Hepatocyte (in vitro differentiated cells): ENCODE results near the gene VSIG10L. TPM values are rescaled to one million over a fixed set of nuclear protein-coding genes. Genes with fewer than 3 reads are reported as not detected.
A peak's percentile ranks its signal among the peaks of the same experiment; 100 is the strongest.

ENCODE experiments used
- DNase-seq: peaks from one replicate; pipeline ENCODE4 v3.0.0-alpha.2; 2016; ENCODE audit warnings: low spot score
- H2AFZ ChIP-seq: fragments of 200-600 bp; sonication (generic); 2 replicates; pipeline ENCODE4 v1.6.0; 2016; ENCODE audit warnings: antibody characterized with exemption, mild to moderate bottlenecking
- H3K27ac ChIP-seq: fragments of 200-600 bp; sonication (generic); 2 replicates; pipeline ENCODE4 v1.5.1; 2016; ENCODE audit warnings: mild to moderate bottlenecking
- H3K27me3 ChIP-seq: fragments of 200-600 bp; sonication (generic); 2 replicates; pipeline ENCODE4 v1.6.1; 2016
- H3K36me3 ChIP-seq: fragments of 200-600 bp; sonication (generic); replicated peaks from 2 replicates; pipeline ENCODE4 v1.5.1; 2016; ENCODE audit warnings: low read depth; ENCODE audit not compliant: insufficient read depth
- H3K4me1 ChIP-seq: fragments of 200-600 bp; sonication (generic); 2 replicates; pipeline ENCODE4 v1.5.1; 2016; ENCODE audit warnings: mild to moderate bottlenecking, moderate library complexity; ENCODE audit not compliant: insufficient read depth
- H3K4me2 ChIP-seq: fragments of 200-600 bp; sonication (generic); 2 replicates; pipeline ENCODE4 v1.6.0; 2016
- H3K4me3 ChIP-seq: fragments of 200-600 bp; sonication (generic); 2 replicates; pipeline ENCODE4 v1.5.1; 2016; ENCODE audit warnings: mild to moderate bottlenecking
- H3K79me2 ChIP-seq: fragments of 200-600 bp; sonication (generic); 2 replicates; pipeline ENCODE4 v1.6.0; 2017; ENCODE audit warnings: mild to moderate bottlenecking
- H3K9me2 ChIP-seq: fragments of 200-600 bp; sonication (generic); replicated peaks from 2 replicates; pipeline ENCODE4 v1.6.0; 2017; ENCODE audit warnings: mild to moderate bottlenecking; ENCODE audit not compliant: insufficient read depth
- H3K9me3 ChIP-seq: fragments of 200-600 bp; sonication (generic); 2 replicates; pipeline ENCODE4 v1.5.1; 2016; ENCODE audit warnings: low read depth, mild to moderate bottlenecking
- H4K20me1 ChIP-seq: fragments of 200-600 bp; sonication (generic); 2 replicates; pipeline ENCODE4 v1.6.0; 2016; ENCODE audit warnings: mild to moderate bottlenecking; ENCODE audit not compliant: insufficient read depth, poor library complexity, severe bottlenecking
- EZH2 ChIP-seq: fragments of 200-600 bp; sonication (generic); IDR thresholded peaks from 2 replicates; pipeline ENCODE4 v1.6.1; 2016; ENCODE audit warnings: antibody characterized with exemption, mild to moderate bottlenecking, borderline replicate concordance
- EZH2phosphoT487 ChIP-seq: fragments of 200-600 bp; sonication (generic); IDR thresholded peaks from one replicate; pipeline ENCODE4 v1.6.1; 2018; ENCODE audit warnings: antibody characterized with exemption, mild to moderate bottlenecking, low read depth, moderate library complexity; ENCODE audit not compliant: unreplicated experiment, severe bottlenecking
- WGBS: methylation state at CpG from one replicate; pipeline ENCODE4 v1.1.6; 2016; ENCODE audit warnings: low lambda C conversion rate; ENCODE audit errors: missing lambda C conversion rate; 5-methylcytosine and 5-hydroxymethylcytosine counted together
- polyA plus RNA-seq: library from polyadenylated mRNA; unstranded; fragments of >200 nt; fragmentation: Nextera tagmentation; extraction: Ambion mirVana; gene quantifications from 2 replicates; pipeline ENCODE4 v1.2.1, GENCODE V29; 2016
- total RNA-seq: library from RNA; depleted of rRNA; stranded (reverse); fragments of >200 nt; gene quantifications from 2 replicates; pipeline ENCODE4 v1.2.3, GENCODE V29; 2014
- TF ChIP-seq, protein P1 (sequence below): fragments of 200-600 bp; sonication (generic); IDR thresholded peaks from 2 replicates; pipeline ENCODE4 v1.5.1; 2016; ENCODE audit warnings: antibody characterized with exemption, mild to moderate bottlenecking; ENCODE audit not compliant: poor library complexity

VSIG10L gene
- total and polyA plus RNA-seq, 2 experiments from 2014 or later: 3.4 to 7.8 TPM

DNA sequence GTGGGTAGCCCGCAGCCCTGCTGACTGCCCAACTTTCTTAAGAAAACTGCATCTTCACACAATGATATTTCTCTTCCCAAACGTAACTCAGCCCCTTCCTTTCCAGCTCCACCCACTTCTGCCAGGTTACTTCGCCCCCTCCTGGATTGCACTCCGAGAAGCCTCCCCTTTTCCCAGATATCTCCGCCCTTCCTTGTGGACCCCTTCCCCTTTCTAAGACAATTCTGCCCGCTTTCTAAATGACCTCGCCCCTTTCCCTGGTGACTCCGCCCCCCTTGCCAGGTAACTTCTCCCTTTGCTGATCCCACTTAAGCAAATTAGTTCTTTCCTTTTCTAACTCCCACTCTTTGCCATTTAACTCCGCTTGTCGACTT is 2.6 kb downstream of the VSIG10L start:
- Histone ChIP-seq H3K4me2 (peak overlapping the region; percentile 99), H3K4me3 (peak overlapping the region; percentile 53), H4K20me1 (no peaks in the 10 kb centered on the region), H3K9me3 (no peaks in the 10 kb centered on the region), H2AFZ (peak overlapping the region; percentile 89), H3K79me2 (no peaks in the 10 kb centered on the region), H3K27me3 (no peaks in the 10 kb centered on the region), H3K4me1 (peaks cover 3% of the 10 kb centered on the region), H3K9me2 (no peaks in the 10 kb centered on the region), H3K27ac (peak overlapping the region; percentile 80), H3K36me3 (no peaks in the 10 kb centered on the region)
- WGBS: 2% methylated on average over 10 of the region's 10 CpGs
- TF ChIP-seq, protein P1, sequence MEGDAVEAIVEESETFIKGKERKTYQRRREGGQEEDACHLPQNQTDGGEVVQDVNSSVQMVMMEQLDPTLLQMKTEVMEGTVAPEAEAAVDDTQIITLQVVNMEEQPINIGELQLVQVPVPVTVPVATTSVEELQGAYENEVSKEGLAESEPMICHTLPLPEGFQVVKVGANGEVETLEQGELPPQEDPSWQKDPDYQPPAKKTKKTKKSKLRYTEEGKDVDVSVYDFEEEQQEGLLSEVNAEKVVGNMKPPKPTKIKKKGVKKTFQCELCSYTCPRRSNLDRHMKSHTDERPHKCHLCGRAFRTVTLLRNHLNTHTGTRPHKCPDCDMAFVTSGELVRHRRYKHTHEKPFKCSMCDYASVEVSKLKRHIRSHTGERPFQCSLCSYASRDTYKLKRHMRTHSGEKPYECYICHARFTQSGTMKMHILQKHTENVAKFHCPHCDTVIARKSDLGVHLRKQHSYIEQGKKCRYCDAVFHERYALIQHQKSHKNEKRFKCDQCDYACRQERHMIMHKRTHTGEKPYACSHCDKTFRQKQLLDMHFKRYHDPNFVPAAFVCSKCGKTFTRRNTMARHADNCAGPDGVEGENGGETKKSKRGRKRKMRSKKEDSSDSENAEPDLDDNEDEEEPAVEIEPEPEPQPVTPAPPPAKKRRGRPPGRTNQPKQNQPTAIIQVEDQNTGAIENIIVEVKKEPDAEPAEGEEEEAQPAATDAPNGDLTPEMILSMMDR: no peak
- TF ChIP-seq EZH2phosphoT487 (no peak), EZH2 (no peak)
- peak; percentile 66 for DNase-seq

DNA sequence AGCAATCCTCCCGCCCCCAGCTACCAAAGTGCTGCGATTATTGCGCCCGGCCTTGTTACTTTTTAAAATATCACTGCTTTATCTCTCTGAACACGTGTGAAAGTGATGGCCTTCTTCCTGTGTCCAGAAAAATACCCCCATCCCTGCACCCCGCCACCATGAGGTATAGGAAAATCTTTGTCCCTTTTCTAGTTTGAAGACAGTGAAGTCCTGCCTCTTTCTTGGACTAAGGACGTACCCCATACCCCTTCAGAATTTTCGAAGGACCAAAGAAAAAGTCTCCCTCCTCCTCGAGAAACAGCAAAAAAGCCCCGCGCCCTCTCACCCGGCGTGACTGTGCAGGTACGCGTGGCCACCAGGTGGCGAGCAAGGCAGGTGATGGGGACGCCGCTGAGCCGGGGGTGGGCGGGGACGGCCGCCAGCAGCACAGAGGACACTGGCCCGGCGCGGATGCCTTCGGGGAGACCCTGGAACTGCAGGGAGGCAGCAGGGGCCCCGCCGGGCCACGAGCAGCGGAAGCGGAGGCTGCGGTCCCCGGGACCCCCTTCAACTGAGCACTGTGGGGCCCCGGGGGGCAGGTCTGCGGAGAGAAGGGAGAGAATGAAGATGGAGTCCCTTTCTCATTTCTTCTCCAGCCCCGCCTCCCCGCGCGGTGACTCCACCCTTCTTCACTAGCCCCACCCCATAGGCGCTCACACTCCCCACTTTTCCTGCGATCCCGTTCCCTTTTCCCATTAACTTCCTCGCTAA is 3.2 kb downstream of the VSIG10L start:
- H2AFZ ChIP-seq: peak overlapping the region; percentile 89
- WGBS: 17% methylated on average over 22 of the region's 43 CpGs
- H4K20me1 ChIP-seq: no peaks in the 10 kb centered on the region
- H3K4me3 ChIP-seq: peak overlapping the region; percentile 53
- H3K27ac ChIP-seq: peak overlapping the region; percentile 80
- TF ChIP-seq EZH2: no peak
- no peak for TF ChIP-seq EZH2phosphoT487
- TF ChIP-seq, protein P1: peak; percentile 98
- no peaks in the 10 kb centered on the region for H3K36me3 ChIP-seq
- H3K4me2 ChIP-seq: peak overlapping the region; percentile 99
- no peaks in the 10 kb centered on the region for H3K79me2 ChIP-seq
- H3K9me2 ChIP-seq: no peaks in the 10 kb centered on the region
- no peaks in the 10 kb centered on the region for H3K9me3 ChIP-seq
- no peaks in the 10 kb centered on the region for H3K27me3 ChIP-seq
- peak; percentile 94 for DNase-seq
- peaks cover 3% of the 10 kb centered on the region for H3K4me1 ChIP-seq

DNA sequence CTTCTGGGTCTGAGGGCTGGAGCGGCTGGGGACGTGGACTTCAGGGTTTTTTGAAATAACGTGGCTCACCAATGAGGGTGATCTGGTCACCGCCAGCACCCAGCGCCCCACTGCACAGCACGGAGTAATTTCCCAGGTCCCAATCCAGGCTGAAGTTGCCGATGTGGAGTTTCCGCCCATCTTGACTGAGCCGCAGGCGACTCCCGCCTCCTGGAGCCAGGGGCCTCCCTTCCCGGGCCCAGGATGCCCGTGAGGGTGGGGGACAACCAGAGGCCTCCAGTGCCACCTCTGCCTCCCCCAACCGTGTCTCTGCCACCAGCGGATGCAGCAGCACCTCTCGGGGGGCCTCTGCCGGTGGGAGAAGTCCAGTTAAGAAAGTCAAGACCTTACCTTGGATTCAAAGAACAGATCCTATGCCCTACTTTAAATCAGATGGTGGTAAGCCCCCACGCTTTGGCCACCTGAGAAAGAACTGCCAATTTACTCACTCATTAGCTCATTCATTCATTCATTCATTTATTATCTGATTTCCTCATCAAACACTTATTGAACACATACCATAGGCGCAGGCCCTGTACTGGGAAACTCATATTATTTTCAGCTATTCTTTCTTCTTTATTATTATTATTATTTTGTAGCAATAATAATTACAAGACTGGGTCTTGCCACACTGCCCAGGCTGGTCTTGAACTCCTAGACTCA is 3.9 kb downstream of the VSIG10L start:
- peaks cover 3% of the 10 kb centered on the region for H3K4me1 ChIP-seq
- H3K4me3 ChIP-seq: no peak overlapping the region
- H3K4me2 ChIP-seq: peak overlapping the region; percentile 99

More for the DNA sequence above, 3.9 kb downstream of the VSIG10L start:
- no peak for DNase-seq
- Histone ChIP-seq H3K27ac (peak overlapping the region; percentile 80), H3K9me2 (no peaks in the 10 kb centered on the region), H3K9me3 (no peaks in the 10 kb centered on the region), H4K20me1 (no peaks in the 10 kb centered on the region), H3K36me3 (no peaks in the 10 kb centered on the region), H3K27me3 (no peaks in the 10 kb centered on the region), H3K79me2 (no peaks in the 10 kb centered on the region), H2AFZ (peak overlapping the region; percentile 89)
- TF ChIP-seq EZH2 (no peak), EZH2phosphoT487 (no peak)
- TF ChIP-seq, protein P1: no peak
- 87% methylated on average over 19 of the region's 19 CpGs for WGBS
